Measurements from ENCODE around the gene PIK3CA. TPM values are rescaled to one million over a fixed set of nuclear protein-coding genes. Genes with fewer than 3 reads are reported as not detected.

Gene PIK3CA
- total RNA-seq, 1 donor from 2014 or later: 18.1 TPM

GRCh38 chr3:179149951-179150350 lies 1.8 kb downstream of the PIK3CA start:
- no peak for ATAC-seq (ENCODE audit: poor library complexity)
- intact Hi-C loops (cut with DNase I): loop anchor here (5.0 to 10.0 kb wide), 2 partner anchors 55 to 172 kb away; partner anchors contain the start of gene ZNF639
- no peak for DNase-seq

GRCh38 chr3:179150610-179151009 lies 2.5 kb downstream of the PIK3CA start:
- no peak for ATAC-seq (ENCODE audit: poor library complexity)
- intact Hi-C loops (cut with DNase I): loop anchor here (10.0 kb wide), 1 partner anchor 54 kb away; no protein-coding TSS in a partner anchor
- DNase-seq: no peak

GRCh38 chr3:179151474-179151873 lies 3.3 kb downstream of the PIK3CA start:
- ATAC-seq (ENCODE audit: poor library complexity): no peak
- no peak for DNase-seq
- intact Hi-C loops (cut with DNase I): loop anchor here (10.0 kb wide), 1 partner anchor 53 kb away; no protein-coding TSS in a partner anchor

GRCh38 chr3:179156170-179156569 lies 8.0 kb downstream of the PIK3CA start:
- DNase-seq: no peak
- ATAC-seq (ENCODE audit: poor library complexity): peak; percentile 53
- intact Hi-C loops (cut with DNase I): loop anchor here (10.0 kb wide), 1 partner anchor 49 kb away; no protein-coding TSS in a partner anchor

- DNase-seq (no peak), ATAC-seq (ENCODE audit: poor library complexity) (no peak)
- intact Hi-C loops (cut with DNase I): loop anchor here (10.0 kb wide), 1 partner anchor 48 kb away; no protein-coding TSS in a partner anchor
Measured at GRCh38 chr3:179156775-179157174, 8.6 kb downstream of the PIK3CA start.

GRCh38 chr3:179158336-179159039 lies 10.3 kb downstream of the PIK3CA start:
- ATAC-seq (ENCODE audit: poor library complexity) (no peak), DNase-seq (no peak)
- intact Hi-C loops (cut with DNase I): loop anchor here (10.0 kb wide), 1 partner anchor 46 kb away; no protein-coding TSS in a partner anchor

- ATAC-seq (ENCODE audit: poor library complexity) (no peak), DNase-seq (no peak)
- intact Hi-C loops (cut with DNase I): no loop called here
Measured at GRCh38 chr3:179163503-179163902, 15.3 kb downstream of the PIK3CA start.

GRCh38 chr3:179164857-179165256 lies 16.7 kb downstream of the PIK3CA start:
- no peak for DNase-seq
- intact Hi-C loops (cut with DNase I): no loop called here
- no peak for ATAC-seq (ENCODE audit: poor library complexity)

GRCh38 chr3:179166561-179167201 lies 18.5 kb downstream of the PIK3CA start:
- no peak for ATAC-seq (ENCODE audit: poor library complexity)
- DNase-seq: no peak
- intact Hi-C loops (cut with DNase I): no loop called here

- no peak for ATAC-seq (ENCODE audit: poor library complexity)
- intact Hi-C loops (cut with DNase I): no loop called here
- DNase-seq: no peak
Measured at GRCh38 chr3:179168918-179169317, 20.8 kb downstream of the PIK3CA start.

GRCh38 chr3:179172546-179172945 lies 24.4 kb downstream of the PIK3CA start:
- DNase-seq (no peak), ATAC-seq (ENCODE audit: poor library complexity) (no peak)

GRCh38 chr3:179174316-179174715 lies 26.2 kb downstream of the PIK3CA start:
- no peak for DNase-seq
- intact Hi-C loops (cut with DNase I): no loop called here
- ATAC-seq (ENCODE audit: poor library complexity): no peak

More at GRCh38 chr3:179172546-179172945, 24.4 kb downstream of the PIK3CA start:
- intact Hi-C loops (cut with DNase I): no loop called here

- no peak for DNase-seq
- ATAC-seq (ENCODE audit: poor library complexity): no peak
- intact Hi-C loops (cut with DNase I): no loop called here
Measured at GRCh38 chr3:179174898-179175297, 26.7 kb downstream of the PIK3CA start.

- no peak for DNase-seq
- no peak for ATAC-seq (ENCODE audit: poor library complexity)
- intact Hi-C loops (cut with DNase I): no loop called here
Measured at GRCh38 chr3:179175358-179175757, 27.2 kb downstream of the PIK3CA start.

- ATAC-seq (ENCODE audit: poor library complexity): no peak
- no peak for DNase-seq
- intact Hi-C loops (cut with DNase I): no loop called here
Measured at GRCh38 chr3:179177611-179178010, 29.5 kb downstream of the PIK3CA start.

GRCh38 chr3:179179256-179179655 lies 31.1 kb downstream of the PIK3CA start:
- ATAC-seq (ENCODE audit: poor library complexity): no peak
- intact Hi-C loops (cut with DNase I): no loop called here
- no peak for DNase-seq

GRCh38 chr3:179179979-179180759 lies 32.0 kb downstream of the PIK3CA start:
- peak; percentile 26 for ATAC-seq (ENCODE audit: poor library complexity)
- intact Hi-C loops (cut with DNase I): no loop called here

GRCh38 chr3:179181021-179181472 lies 32.9 kb downstream of the PIK3CA start:
- ATAC-seq (ENCODE audit: poor library complexity): peak; percentile 86
- intact Hi-C loops (cut with DNase I): no loop called here

More at GRCh38 chr3:179179979-179180759, 32.0 kb downstream of the PIK3CA start:
- DNase-seq: no peak

GRCh38 chr3:179181993-179182551 lies 33.9 kb downstream of the PIK3CA start:
- ATAC-seq (ENCODE audit: poor library complexity) (no peak), DNase-seq (no peak)
- intact Hi-C loops (cut with DNase I): no loop called here

More at GRCh38 chr3:179181021-179181472, 32.9 kb downstream of the PIK3CA start:
- DNase-seq: no peak

Data from Right ventricle myocardium superior (tissue), 1 donor.